Left colon (tissue), 2 donors: ENCODE data around the gene DHDDS. TPM values are rescaled to one million over a fixed set of nuclear protein-coding genes. Genes with fewer than 3 reads are reported as not detected.
"Not testable (repeated sequence)": the region's sequence is repeated elsewhere in the genome, so short reads cannot be mapped to it uniquely, and the experiment has no call there.

Experiments used
- ATAC-seq: fragments of 200-7000 bp; cut with Tn5 transposase; one replicate; pipeline ENCODE4 v1.9.1; 2020; ENCODE audit warnings: mild to moderate bottlenecking, moderate library complexity
- DNase-seq, 2 donors: peaks; one replicate each; pipeline ENCODE4 v3.0.0-alpha.2; 2020
- intact Hi-C, 2 donors: fragments of 100-400 bp; cut with DNase I in 1 of 2; cut with micrococcal nuclease in 1 of 2; formaldehyde crosslinking; loops; one replicate each; pipeline versions ENCODE4 v1.11.2 to v1.14.0; 2022; cut with DNase I, micrococcal nuclease
- total RNA-seq, 2 donors: library from RNA; stranded (reverse); fragmentation: NEBNext Ultra II Directional; extraction: Animal tissue kit (Norgen Biotek cat#: 25700); gene quantifications; one replicate each; pipeline ENCODE4 v1.2.1, GENCODE V29; 2021
- donor health status: DM: no; HTN: no; CAD: no.
- donor health status: DM: yes; HTN: yes; CAD: no.

The DHDDS gene
- total RNA-seq, 2 donors from 2014 or later: 124 to 126 TPM

DNA sequence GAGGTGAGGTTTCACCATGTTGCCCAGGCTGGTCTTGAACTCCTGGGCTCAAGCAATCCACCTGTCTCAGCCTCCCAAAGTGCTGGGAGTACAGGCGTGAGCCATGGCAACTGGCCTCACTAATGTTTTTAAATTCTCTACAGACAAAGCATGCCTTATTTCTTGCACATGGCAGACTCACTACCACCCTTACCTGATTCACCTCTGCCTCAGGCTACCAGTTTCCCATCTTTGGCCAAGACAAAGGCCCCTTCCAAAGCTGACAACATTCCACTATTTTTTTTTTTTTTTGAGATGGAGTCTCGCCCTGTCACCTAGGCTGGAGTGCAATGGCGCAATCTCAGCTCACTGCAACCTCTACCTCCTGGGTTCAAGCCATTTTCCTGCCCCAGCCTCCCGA is 83.7 kb downstream of the DHDDS start:
- intact Hi-C loops, DNase-seq: not testable (repeated sequence)

DNA sequence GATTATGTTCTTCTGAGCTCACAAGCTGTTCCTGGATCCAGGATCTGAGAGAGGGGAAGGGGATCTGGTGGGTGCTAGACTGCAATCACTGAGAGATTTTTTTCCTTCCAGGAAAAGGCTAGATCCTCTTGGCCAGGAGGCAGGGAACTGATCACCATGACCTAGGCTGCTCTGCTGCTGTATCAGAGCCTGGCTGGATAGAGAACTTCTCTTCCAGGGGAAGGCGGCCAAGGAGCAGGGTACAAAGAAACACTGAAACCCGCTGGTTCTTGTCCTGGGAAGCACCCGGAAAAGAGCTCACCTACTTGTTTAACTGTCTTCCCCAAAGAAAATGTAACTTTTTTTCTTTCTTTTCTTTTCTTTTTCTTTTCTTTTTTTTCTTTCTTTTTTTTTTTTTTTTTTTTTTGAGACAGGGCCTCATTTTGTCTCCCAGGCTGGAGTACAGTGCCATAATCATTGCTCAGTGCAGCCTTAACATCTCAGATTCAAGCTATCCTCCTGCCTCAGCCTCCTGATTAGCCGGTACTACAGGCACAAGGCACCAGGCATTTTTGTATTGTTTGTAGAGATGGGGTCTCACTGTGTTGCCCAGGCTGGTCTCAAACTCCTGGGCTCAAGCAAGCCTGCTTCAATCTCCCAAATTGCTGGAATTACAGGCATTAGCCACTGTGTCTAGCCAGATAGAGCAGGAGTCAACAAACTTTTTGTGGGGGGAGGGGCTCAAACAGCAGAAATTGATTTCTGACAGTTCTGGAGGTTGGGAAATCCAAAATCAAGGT is 85.1 kb downstream of the DHDDS start:
- DNase-seq: no peak
- intact Hi-C loops: no loop called here
- no peak for ATAC-seq

More for the DNA sequence above, 83.7 kb downstream of the DHDDS start:
- ATAC-seq: not testable (repeated sequence)

DNA sequence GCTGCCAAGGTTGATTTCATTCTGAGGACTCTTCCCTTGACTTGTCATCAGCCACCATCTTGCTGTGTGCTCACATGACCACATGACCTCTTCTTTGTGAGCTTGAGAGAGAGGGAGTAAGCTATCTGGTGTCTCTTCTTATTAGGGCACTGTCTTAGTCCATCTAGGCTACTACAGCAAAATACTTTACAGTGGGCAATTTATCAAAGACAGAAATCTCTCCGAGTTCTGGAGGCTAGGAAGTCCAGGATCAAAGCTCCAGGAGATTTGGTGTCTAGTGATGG is 85.6 kb downstream of the DHDDS start:
- no peak for ATAC-seq
- intact Hi-C loops: no loop called here
- DNase-seq: no peak

DNA sequence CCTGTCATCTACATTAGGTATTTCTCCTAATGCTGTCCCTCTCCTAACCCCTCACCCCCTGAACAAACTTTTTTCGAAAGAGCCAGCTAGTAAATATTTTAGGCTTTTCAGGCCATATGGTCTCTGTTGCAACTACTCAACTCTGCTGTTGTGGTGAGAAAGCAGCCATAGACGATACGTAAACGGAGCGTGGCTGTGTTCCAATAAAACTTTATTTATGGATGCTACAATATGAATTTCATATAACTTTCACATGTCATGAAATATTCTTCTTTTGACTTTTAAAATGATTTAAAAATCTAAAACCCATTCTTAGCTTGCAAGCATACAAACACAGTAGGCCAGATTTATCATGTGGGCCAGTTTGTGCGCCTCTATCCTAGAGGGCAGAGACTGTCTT is 86.2 kb downstream of the DHDDS start:
- no peak for DNase-seq
- intact Hi-C loops: no loop called here
- no peak for ATAC-seq

DNA sequence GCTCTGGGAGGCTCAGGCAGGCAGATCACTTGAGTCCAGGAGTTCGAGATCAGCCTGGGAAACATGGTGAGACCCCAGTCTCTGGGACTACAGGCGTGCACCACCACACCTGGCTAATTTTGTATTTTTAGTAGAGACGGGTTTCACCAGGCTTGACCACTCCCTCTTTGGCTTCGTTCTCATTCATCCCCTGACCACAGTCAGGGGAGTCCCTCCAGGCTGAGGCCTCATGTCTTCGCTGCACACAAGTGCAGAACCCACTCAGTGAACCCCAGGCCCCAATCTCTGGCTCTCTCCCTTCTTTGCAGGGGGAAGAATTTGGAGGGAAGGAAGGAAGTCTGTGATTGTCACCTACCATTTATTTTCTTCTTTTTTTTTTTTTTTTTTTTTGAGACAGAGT is 88.2 kb downstream of the DHDDS start:
- DNase-seq (no peak), ATAC-seq (no peak)
- intact Hi-C loops: no loop called here

Other genes with a start within 250 kb of the DHDDS start
- gene CATSPER4, start 241.7 kb upstream of the DHDDS start, total RNA-seq: not detected
- gene CEP85, start 198.1 kb upstream of the DHDDS start, total RNA-seq: 10 to 100 TPM; 11.4 to 16.7 TPM
- gene SH3BGRL3, start 152.2 kb upstream of the DHDDS start, total RNA-seq: 100 to 1,000 TPM; 401 to 409 TPM
- gene UBXN11, start 125.7 kb upstream of the DHDDS start, total RNA-seq: 10 to 100 TPM in 1 of 2 donors, 1 to 10 TPM in 1; 10.0 to 13.4 TPM
- gene CD52, start 114.4 kb upstream of the DHDDS start, total RNA-seq: 10 to 100 TPM in 1 of 2 donors, 1 to 10 TPM in 1; 5.7 to 12.9 TPM
- gene CRYBG2, start 78.2 kb upstream of the DHDDS start, total RNA-seq: 10 to 100 TPM; 21.5 to 69.3 TPM
- gene ZNF683, start 59.6 kb upstream of the DHDDS start, total RNA-seq: not detected
- gene LIN28A, start 21.5 kb upstream of the DHDDS start, total RNA-seq: not detected
- 100 to 1,000 TPM; 243 to 270 TPM for gene HMGN2, start 40.1 kb downstream of the DHDDS start, total RNA-seq
- 100 to 1,000 TPM; 173 to 192 TPM for gene RPS6KA1, start 97.4 kb downstream of the DHDDS start, total RNA-seq